ENCODE data around the gene GMCL2. TPM values are rescaled to one million over a fixed set of nuclear protein-coding genes. Genes with fewer than 3 reads are reported as not detected.

GMCL2 gene
- total RNA-seq, 1 donor from 2014 or later: not detected

GRCh38 chr5:178222292-178222691, 35.1 kb upstream of the GMCL2 start:
- intact Hi-C loops (cut with micrococcal nuclease): no loop called here

DNA sequence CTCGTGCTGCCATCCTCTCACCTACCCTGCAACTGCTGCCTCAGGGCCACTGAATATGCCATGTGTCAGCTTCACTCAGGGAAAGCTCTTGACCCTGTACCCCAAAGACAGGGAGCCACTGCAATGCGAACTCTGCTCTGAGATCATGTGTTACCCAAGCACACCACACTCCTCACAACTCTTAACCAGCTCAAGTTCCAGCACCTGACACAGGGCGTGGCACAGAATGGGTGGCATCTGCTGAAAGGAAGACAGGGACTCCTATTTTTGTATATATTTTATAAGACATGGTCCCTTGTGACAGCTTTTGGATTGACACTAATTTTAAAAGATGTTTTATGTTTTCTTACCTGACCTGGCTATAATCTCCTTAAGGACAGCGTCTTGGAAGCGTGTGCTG, 34.7 kb upstream of the GMCL2 start:
- intact Hi-C loops (cut with micrococcal nuclease): no loop called here

- intact Hi-C loops (cut with micrococcal nuclease): no loop called here
These were observed 34.1 kb upstream of the GMCL2 start for GRCh38 chr5:178221282-178221681.

- intact Hi-C loops (cut with micrococcal nuclease): no loop called here
These were observed 31.7 kb upstream of the GMCL2 start for GRCh38 chr5:178218827-178219226.

- intact Hi-C loops (cut with micrococcal nuclease): no loop called here
These were observed 31.1 kb upstream of the GMCL2 start for GRCh38 chr5:178218237-178218776.

DNA sequence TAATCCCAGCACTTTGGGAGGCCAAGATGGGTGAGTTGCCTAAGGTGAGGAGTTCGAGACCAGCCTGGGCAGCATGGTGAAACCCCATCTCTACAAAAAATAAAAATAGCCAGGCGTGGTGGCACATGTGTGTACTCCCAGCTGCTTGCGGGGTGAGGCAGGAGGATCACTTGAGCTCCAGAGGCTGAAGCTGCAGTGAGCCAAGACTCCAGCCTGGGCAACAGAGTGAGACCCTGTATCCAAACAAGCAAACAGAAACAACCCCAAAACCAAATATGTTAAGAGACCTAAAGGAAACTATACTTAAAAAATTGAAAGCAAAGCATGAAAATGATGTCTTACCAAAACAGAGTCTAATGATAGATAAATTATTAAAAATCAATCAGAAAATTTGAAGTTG, 29.6 kb upstream of the GMCL2 start:
- intact Hi-C loops (cut with micrococcal nuclease): no loop called here

GRCh38 chr5:178216088-178216534, 28.9 kb upstream of the GMCL2 start:
- intact Hi-C loops (cut with micrococcal nuclease): no loop called here

DNA sequence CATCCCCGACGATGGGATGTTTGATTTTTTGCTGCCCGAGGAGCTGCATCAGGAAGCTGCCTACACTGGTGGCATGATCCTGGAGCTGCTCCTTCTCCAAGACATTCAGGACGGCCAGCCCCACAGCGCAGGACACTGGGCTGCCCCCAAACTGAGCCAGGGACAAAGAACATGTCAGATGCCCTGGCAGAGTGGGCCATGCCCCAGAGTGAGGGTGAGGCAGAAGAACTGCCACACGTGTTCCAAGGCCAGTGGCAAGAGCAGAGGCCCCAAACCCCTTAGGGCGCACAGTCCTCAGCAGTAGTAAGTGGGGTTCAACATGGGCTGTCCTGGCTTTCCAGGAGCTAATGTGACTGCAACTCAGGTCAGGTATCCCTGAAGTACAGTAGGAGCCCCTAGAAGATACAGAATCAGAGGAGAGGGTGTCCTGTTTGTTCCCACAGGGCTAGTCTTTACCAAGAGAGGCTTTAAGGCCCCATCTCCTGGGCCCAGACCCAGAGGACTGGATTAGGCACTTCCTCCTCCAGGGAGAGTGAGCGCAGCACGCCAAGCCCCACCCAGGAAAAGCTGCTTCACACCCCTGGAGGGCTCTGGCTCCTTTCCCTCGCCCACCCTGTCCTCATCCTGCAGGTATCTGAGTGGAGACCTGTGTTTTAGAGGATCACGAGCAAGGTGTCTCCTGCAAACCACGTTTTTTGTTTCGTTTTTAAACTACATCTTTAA, 28.3 kb upstream of the GMCL2 start:
- intact Hi-C loops (cut with micrococcal nuclease): no loop called here

- intact Hi-C loops (cut with micrococcal nuclease): no loop called here
These were observed 27.1 kb upstream of the GMCL2 start for GRCh38 chr5:178214160-178214803.

GRCh38 chr5:178213748-178214151, 26.6 kb upstream of the GMCL2 start:
- intact Hi-C loops (cut with micrococcal nuclease): no loop called here

DNA sequence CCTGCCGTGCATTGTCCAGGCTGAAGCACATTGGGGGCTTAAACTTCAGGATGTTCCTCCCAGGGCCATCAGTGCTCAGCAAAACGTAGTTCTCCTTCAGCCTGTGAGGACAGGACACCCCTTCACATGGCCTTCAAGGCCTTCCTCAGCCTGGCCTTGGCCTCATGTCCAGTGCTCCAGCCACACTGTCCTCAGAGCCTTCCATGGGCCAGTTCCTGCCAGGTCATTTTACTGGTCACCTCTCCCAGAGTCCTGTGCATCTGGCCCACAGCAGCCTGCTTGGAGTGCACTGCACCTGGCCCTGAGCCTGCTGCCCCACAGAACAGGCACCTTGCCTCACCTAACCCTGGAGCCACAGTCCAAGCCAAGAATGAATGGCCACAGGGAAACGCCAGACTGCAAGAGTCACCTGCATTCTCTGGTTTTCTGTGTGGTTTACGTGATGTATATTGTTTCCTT, 25.9 kb upstream of the GMCL2 start:
- intact Hi-C loops (cut with micrococcal nuclease): no loop called here

DNA sequence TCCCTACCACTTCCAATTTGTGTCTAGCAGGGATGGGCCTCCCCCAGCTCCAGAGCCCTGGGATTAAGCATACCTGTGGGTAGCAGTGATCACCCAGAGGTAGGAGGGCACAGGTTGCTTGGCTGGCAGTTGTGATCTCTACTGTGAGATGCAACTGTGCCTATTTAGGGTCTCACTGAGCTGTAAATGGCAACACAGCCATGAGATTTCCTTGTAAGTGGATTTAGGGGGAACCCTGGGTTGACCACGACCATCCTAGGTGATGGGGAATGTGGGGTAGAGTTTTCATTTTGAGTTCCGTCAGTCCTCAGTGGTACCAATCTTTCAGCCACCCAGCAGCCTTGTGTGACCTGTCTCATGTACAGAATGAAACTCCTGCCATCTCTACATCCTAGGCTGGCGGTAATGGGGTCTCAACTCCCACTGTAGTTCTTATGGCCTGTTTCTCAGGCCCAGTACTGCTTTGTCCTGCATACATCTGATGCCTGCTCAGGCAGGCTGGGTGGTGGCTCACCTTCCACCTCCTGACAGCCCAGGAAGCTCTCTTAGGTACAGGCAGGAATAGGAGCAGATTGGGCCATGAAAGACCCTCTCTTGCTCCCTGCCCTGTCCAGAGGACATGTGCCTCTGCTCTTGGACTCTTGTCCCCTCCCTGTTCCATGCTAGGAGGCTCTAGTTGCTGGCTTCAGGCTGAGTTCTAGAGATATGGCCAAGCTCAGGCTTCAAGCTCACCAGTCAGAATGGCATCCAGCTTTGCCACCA, 25.3 kb upstream of the GMCL2 start:
- intact Hi-C loops (cut with micrococcal nuclease): no loop called here

DNA sequence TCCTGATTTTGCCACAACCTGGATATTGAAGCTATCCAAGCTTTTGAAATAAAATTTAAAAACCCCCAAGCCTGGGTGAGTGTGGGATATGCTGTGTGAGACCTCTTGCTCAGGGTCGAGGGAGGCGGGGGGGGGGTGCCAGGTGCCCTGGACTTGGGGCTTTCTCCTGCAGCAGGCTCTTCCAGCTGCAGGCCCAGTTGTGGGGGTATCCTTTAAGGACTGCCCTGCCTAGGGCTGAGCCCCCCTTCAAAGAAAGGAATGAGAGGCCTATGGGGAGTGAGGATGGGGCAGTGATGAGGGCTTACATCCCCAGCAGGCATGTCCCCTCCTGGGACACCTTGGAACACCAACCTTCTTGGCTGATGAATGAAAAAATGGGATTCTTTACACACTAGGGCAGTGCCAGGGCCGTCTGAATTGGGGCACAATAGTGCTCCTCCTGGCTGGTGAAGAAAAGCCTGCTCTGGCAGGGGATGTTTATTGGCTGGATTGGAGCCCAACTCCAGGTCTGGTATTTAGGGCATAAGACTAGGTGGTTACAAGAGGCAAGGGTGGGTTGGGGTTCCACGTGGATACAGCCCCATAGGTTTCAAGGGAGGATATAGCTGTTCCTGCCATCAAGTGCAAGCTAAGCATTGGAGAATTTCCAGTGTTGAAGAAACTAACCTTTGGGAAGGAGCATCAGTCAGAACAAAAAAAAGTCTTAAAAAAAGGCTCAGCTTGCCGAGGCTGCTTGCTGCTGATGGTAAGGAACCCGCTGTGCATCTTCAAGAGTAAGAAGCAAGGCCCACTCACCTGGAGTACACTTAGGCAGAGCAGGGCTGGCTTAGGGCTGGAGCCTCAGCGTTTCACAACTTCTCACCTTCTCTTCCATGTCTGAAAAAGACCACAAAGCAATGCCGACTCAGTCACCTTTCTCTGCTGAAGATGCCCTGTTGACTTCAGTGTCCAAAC, 24.2 kb upstream of the GMCL2 start:
- intact Hi-C loops (cut with micrococcal nuclease): no loop called here

- intact Hi-C loops (cut with micrococcal nuclease): no loop called here
These were observed 23.5 kb upstream of the GMCL2 start for GRCh38 chr5:178210686-178211085.

- intact Hi-C loops (cut with micrococcal nuclease): no loop called here
These were observed 22.9 kb upstream of the GMCL2 start for GRCh38 chr5:178210073-178210535.

- intact Hi-C loops (cut with micrococcal nuclease): loop anchor here (5.0 kb wide), 1 partner anchor 1122 kb away; the partner anchor contains the start of gene FGFR4
These were observed 22.3 kb upstream of the GMCL2 start for GRCh38 chr5:178209334-178210072.

GRCh38 chr5:178208540-178209227, 21.5 kb upstream of the GMCL2 start:
- intact Hi-C loops (cut with micrococcal nuclease): loop anchor here (5.0 kb wide), 1 partner anchor 1121 kb away; the partner anchor contains the start of gene FGFR4

DNA sequence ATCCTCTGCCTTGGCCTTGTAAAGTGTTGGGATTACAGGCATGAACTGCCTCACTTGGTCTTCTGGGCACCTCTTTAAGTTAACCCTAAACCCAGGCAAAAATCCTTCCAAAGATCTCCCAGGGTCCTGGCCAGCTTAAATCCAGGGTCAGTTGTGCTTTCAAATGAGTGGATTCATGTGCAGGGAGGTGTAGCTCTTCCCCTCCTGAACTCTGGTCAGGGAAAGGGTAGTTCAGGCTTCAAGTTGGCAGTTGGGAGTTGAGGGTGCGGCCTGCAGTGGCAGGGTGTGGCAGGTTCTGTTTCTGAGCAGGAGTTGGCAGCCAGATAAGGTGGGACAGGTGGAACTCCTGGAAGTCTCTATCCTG, 20.7 kb upstream of the GMCL2 start:
- intact Hi-C loops (cut with micrococcal nuclease): loop anchor here (5.0 kb wide), 1 partner anchor 1121 kb away; the partner anchor contains the start of gene FGFR4

Data from T-helper 2 cell treated with Interferon-gamma antibody and Interleukin-4, amounts not matched to agents 100 ng/mL and 5 ng/mL, for 36 hours (primary cell).